Endothelial cell of umbilical vein (primary cell): Measurements from ENCODE around the gene RSRC1.

Source experiments
- CTCF ChIP-seq, 2 donors: IDR thresholded peaks; 1 replicate in 1 of 2; 2 replicates in 1 of 2; pipeline ENCODE4 v1.5.1; 2011; ENCODE audit warnings: low read length in 2 of 2, mild to moderate bottlenecking in 2 of 2, moderate library complexity in 2 of 2, control low read depth in 1 of 2, inconsistent platforms in 1 of 2, low read depth in 1 of 2; ENCODE audit not compliant: insufficient read depth in 1 of 2; ENCODE audit errors: extremely low read depth in 1 of 2
- EZH2 ChIP-seq: IDR thresholded peaks from 2 replicates; pipeline ENCODE4 v1.6.1; 2012; ENCODE audit warnings: borderline replicate concordance, low read depth, mild to moderate bottlenecking, moderate library complexity, low read length, inconsistent platforms; ENCODE audit not compliant: severe bottlenecking
- POLR2A ChIP-seq: IDR thresholded peaks from 2 replicates; pipeline ENCODE4 v1.6.1; 2012; ENCODE audit warnings: low read depth, mild to moderate bottlenecking, control low read depth, low read length
- POLR2AphosphoS5 ChIP-seq: IDR thresholded peaks from 2 replicates; pipeline ENCODE4 v1.6.1; 2012; ENCODE audit warnings: low read depth, mild to moderate bottlenecking, control low read depth, low read length, moderate library complexity; ENCODE audit not compliant: insufficient read depth
- TF ChIP-seq, protein P1 (sequence below): IDR thresholded peaks from 2 replicates; pipeline ENCODE4 v1.6.1; 2011; ENCODE audit not compliant: insufficient read depth, insufficient read length

DNA sequence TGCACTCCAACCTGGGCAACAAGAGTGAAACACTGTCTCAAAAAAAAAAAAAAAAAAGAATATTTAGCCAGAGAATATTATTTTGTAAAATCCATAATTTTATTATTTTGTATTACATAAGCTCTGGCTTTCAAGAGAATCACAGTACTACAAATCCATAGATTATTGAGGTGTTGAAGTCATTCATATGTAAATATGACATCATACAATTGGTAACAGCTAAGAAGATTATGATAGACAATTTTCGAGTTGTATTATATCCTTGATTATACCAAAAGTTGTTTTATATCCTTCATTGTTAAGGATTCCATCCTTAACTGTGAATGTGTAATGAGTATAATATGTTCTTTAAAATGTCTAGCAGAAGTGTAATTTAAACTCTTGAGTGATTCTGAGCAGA, 464.8 kb downstream of the RSRC1 start:
- TF ChIP-seq EZH2 (no peak), CTCF (IDR thresholded peaks at IDR 0.05; ENCODE audit: extremely low read depth in 1 of 2, insufficient read depth in 1 of 2, low read depth in 1 of 2, low read length in 2 of 2) (no peak), POLR2A (no peak), POLR2AphosphoS5 (no peak)
- TF ChIP-seq, protein P1, sequence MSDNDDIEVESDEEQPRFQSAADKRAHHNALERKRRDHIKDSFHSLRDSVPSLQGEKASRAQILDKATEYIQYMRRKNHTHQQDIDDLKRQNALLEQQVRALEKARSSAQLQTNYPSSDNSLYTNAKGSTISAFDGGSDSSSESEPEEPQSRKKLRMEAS: no peak
